Glomerular visceral epithelial cell (primary cell): ENCODE measurements around the gene TENT5A.

Experiments
- DNase-seq: peaks from one replicate; pipeline ENCODE4 v3.0.0-alpha.2; 2016; ENCODE audit errors: extremely low spot score

The TENT5A gene

DNA sequence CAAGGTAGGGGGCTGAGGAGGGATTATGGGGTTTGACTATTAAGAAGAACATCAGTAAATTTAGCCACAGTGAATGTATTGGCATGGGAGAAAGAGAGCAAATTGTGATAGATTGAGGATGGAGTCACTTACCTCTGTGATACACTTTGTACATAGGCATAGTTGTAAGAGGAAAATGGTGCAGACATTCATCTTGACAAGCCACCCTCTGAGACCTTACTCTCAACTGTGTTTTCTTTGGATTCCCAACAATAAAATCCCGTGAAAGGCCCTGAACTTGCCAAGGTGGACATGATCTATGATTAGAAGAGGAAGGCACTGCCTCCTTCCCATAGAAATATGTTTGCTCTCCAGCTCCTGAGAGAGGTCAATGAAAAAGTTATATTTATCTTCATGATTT is 18.6 kb upstream of the TENT5A start:
- no peak for DNase-seq

DNA sequence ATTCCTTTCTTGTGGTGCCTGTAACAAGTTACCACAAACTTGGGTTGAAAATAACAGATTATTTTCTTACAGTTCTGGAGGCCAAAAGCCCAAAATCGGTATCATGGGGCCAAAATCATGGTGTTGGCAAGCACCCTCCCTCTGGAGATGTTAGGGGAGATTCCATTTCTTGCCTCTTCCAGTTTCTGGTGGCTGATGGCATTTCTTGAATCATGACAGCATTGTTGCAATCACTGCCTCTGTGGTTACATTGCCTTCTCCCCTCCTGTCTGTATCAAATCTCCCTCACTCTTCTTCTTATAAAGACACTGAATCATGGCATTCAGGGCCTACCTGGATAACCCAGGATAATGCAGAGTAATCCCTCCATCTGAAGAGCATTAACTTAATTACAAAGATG is 17.9 kb upstream of the TENT5A start:
- DNase-seq: no peak

- no peak for DNase-seq
Observed at GRCh38 chr6:81769824-81770223, 17.3 kb upstream of the TENT5A start.

- no peak for DNase-seq
Observed at GRCh38 chr6:81768150-81768942, 15.9 kb upstream of the TENT5A start.

DNA sequence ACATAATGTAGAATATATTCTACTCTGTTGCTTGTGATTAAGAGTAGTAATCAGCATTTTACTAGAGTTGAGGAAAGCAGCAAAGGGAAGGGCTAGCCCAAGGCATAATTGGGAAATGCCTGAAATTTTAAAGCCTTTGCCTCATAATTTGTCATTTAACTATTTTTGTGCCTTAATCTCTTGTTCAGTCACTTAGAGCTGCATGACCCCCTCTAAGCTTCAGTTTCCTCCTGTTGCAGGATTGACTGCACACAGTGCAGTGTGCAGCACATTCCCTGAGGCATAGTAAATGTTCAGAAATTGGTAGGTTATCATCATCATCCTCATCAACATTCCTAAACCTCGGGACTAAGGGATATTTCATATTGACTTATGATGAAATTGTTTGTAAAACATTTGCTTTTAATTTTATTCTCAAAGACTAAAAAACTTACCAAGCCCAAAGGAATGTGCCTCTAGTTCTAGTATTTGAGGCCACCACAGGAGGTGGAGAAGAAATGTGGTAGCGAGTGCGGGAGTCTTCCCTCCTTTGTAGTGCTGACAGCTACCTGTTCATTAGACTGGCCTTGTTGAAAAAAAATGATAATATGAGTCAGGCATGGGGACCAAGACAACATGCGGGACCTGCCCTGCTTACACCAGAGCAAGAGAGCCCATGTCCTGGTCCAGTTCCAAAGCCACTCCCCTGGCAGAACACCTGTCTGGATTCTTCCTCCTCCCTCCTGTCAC is 14.8 kb upstream of the TENT5A start:
- DNase-seq: peak; percentile 69

GRCh38 chr6:81766482-81767069 is 14.1 kb upstream of the TENT5A start:
- DNase-seq: peak; percentile 93

GRCh38 chr6:81764531-81764930 is 12.1 kb upstream of the TENT5A start:
- DNase-seq: no peak

- no peak for DNase-seq
Observed at GRCh38 chr6:81763968-81764367, 11.5 kb upstream of the TENT5A start.

GRCh38 chr6:81763051-81763450 is 10.6 kb upstream of the TENT5A start:
- no peak for DNase-seq

GRCh38 chr6:81762606-81763005 is 10.1 kb upstream of the TENT5A start:
- DNase-seq: no peak

DNA sequence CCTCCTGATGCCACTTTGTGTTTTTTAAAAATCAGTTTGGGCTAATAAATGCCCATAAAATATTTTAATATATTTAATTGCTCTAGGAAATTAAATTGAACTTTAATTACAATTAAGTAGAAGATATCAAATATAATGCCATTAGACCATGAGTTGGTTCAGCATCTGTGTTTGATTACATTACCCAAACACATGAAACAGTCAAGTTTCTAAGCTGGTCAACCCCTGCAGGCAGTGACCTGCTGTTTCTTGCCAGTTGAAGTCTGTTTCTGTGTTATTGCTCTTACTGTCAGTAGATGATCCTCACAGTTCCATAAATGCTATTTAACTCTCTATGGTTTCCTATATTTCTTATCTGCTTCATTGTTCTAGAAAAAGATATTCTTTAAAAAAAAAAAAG is 9.7 kb upstream of the TENT5A start:
- no peak for DNase-seq

GRCh38 chr6:81761197-81761596 is 8.7 kb upstream of the TENT5A start:
- no peak for DNase-seq

GRCh38 chr6:81759782-81760181 is 7.3 kb upstream of the TENT5A start:
- DNase-seq: peak; percentile 44

- no peak for DNase-seq
Observed at GRCh38 chr6:81758221-81758620, 5.7 kb upstream of the TENT5A start.

DNA sequence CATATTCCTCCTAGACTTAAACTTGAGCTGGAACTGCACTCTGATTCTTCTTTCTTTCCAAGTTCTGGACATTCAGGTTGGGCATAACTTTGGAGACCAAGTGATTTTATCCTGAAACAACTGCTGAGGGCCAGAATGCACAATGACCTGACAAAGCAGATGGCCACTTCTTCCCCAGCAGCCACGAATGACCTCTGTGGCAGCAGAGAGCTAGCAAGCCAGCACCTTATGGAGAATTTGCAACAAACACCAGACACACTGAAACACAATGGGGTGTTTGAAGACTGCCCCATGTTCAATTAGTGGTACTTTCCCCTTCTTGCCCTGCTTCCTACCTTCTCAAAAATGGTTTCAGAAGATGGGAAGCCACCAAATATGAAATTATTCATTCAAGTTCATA is 4.2 kb upstream of the TENT5A start:
- DNase-seq: no peak

GRCh38 chr6:81755551-81755950 is 3.1 kb upstream of the TENT5A start:
- DNase-seq: no peak

DNA sequence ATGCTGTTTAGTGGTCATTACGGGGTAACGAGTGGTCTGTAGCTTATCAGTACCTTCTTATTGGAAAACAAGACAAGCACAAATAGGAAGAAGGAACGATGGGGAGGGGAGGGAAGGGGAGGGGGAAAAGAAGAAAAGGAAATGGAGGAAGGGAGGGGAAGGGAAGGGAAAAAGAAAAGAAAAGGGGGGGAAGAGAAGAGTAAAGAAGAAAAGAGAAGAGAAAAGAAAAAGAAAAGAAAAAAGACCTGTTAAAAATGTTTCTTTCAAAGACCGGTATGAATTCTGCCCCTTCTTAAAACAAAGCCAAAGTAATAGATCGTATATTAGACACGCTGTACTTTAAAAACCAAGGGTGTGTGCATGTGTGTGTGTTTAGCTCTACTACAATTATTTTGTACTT is 2.4 kb upstream of the TENT5A start:
- no peak for DNase-seq

- DNase-seq: peak; percentile 62
Observed at GRCh38 chr6:81753711-81754577, 1.5 kb upstream of the TENT5A start.

DNA sequence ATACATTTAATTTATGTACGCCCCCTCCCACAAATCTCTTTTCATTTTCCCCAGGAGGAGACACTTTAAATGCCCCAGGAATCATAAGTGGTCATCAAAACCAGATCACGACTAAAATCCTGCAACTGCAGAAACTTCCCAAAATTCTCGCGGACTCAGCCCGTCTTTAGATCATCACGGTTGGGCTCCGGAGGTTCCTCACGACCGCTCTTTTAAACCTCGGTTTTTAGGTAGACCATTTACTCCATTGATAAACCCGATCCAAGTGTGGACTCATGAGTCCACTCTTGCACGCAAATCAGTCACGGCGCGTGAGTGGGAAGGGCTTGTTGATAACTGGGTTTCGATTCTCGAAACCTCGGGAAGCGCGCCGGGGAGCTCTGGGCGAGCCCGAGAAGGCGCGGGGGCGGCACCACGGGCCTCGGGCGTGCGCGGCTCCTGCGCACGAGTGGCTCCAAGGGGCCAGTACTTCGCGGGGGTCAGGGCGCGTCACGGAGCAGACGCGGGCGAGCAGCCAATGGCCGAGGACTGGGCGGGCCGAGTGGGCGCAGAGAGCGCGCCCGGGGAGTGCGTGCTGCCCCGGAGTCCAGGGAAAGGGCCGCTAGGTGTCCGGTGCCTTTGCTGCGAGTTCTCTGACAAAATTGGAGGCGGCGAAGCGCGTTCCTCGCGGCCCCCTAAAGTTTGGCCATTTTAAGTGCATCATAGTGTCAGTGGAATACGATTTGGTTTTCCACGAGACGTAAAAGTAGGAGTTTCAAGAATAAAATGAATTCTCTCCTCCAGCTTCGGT is 635 bp upstream of the TENT5A start:
- DNase-seq: peak; percentile 96

DNA sequence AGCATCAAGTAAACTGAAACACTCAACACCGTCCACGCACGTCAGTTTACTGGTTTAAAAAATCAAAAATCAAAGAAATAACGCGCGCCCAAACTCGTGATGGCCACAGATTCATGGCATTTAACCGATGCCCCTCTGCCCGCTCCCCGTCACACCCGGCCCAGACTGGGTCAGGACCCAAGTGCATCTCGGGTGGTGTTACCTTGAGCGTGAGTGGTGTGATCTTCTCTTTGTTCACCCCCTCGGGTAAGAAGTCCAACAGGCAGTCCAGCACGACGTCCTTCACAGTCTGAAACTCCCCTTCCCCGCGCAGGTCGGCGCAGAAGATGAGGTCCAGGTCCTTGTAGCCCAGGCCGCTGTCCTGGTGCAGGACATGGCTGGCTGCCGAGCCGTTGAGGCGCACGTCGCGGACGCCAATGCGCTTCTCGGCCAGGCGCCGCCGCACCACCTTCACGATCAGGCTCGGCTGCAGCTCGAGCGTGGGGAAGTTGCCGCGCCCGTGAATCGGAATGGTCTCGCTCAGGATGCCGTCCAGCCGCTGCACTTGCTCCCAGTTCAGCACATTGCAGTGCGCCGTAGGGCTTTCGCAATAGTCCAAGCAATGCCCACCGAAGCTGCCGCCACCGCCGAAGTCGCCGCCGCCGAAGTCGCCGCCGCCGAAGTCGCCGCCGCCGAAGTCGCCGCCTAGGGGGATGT is 945 bp downstream of the TENT5A start:
- DNase-seq: peak; percentile 51
